ENCODE results near the gene IL18RAP. TPM values are rescaled to one million over a fixed set of nuclear protein-coding genes. Genes with fewer than 3 reads are reported as not detected.

The IL18RAP gene
- total RNA-seq, 6 donors from 2014 or later = 8.0 to 16.3 (median 10.9) TPM

DNA sequence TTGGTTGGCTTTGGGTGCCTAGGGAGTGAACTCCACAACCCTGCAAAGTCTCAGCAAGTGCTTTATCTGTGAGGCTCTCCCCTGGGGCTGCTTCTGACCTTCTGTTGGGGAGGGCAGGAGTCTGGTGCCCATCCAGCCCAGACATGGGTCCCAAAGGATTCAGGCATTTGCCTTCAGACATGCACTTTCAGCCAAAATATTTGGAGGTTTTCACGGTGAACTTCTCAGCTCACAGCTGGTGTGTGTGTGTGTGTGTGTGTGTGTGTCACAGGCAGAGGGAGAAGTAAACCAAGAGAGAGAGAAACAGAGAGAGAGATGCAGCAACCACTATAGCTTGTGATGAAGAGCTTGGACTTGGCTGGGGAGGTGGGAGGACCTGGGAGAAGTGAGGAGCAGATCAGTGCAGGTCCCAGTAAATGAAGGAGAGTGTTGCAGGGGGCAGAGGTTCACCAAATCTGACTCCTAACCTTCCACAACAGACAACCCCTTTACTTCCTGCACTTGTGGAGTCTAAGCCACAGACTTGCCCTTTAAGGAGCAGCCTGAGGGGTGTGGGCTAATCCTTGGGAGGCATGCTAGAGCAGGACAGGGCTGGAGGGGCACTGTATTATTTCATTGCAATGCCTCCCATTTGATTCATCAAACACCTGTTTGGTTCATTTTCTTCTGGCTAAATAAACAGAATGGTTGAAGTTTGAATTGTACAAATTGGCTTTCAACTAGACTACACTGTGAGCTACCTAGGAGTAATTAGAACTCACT, 64.2 kb downstream of the IL18RAP start:
- WGBS, 2 donors = 50 to 83% methylated on average over 1 of the region's 1 CpG
- no peak for DNase-seq
- Histone ChIP-seq H3K4me1 (peaks cover 0 to 3% (median 0%) of the 10 kb centered on the region in 4 donors), H3K27me3 (no peaks in the 10 kb centered on the region), H3K9me3 (no peaks in the 10 kb centered on the region), H3K36me3 (no peaks in the 10 kb centered on the region), H3K4me3 (no peak overlapping the region), H3K27ac (no peak overlapping the region)
- no peak for TF ChIP-seq POLR2AphosphoS5 (IDR thresholded peaks at IDR 0.05)
- no peak for TF ChIP-seq EP300 (IDR thresholded peaks at IDR 0.05)
- TF ChIP-seq, protein P1, sequence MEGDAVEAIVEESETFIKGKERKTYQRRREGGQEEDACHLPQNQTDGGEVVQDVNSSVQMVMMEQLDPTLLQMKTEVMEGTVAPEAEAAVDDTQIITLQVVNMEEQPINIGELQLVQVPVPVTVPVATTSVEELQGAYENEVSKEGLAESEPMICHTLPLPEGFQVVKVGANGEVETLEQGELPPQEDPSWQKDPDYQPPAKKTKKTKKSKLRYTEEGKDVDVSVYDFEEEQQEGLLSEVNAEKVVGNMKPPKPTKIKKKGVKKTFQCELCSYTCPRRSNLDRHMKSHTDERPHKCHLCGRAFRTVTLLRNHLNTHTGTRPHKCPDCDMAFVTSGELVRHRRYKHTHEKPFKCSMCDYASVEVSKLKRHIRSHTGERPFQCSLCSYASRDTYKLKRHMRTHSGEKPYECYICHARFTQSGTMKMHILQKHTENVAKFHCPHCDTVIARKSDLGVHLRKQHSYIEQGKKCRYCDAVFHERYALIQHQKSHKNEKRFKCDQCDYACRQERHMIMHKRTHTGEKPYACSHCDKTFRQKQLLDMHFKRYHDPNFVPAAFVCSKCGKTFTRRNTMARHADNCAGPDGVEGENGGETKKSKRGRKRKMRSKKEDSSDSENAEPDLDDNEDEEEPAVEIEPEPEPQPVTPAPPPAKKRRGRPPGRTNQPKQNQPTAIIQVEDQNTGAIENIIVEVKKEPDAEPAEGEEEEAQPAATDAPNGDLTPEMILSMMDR (IDR thresholded peaks at IDR 0.05) = no peak
- TF ChIP-seq POLR2A (IDR thresholded peaks at IDR 0.05) = no peak
- no peak for ATAC-seq (ENCODE audit: low FRiP score in 2 of 2)

GRCh38 chr2:102487761-102488462, 65.0 kb downstream of the IL18RAP start:
- Histone ChIP-seq H3K36me3 (no peaks in the 10 kb centered on the region), H3K4me3 (no peak overlapping the region), H3K9me3 (no peaks in the 10 kb centered on the region), H3K27ac (no peak overlapping the region), H3K4me1 (peaks cover 0 to 3% (median 0%) of the 10 kb centered on the region in 4 donors), H3K27me3 (no peaks in the 10 kb centered on the region)
- TF ChIP-seq POLR2AphosphoS5 (IDR thresholded peaks at IDR 0.05) = peak in 1 of 2 donors; percentile 24
- TF ChIP-seq EP300 (IDR thresholded peaks at IDR 0.05) = no peak
- no peak for TF ChIP-seq POLR2A (IDR thresholded peaks at IDR 0.05)
- ATAC-seq (ENCODE audit: low FRiP score in 2 of 2) (peak in 1 of 2 donors; percentile 60), DNase-seq (peak in 1 of 2 donors; percentile 43)
- 26 to 37% methylated on average over 8 of the region's 8 CpGs for WGBS, 2 donors

- H3K36me3 ChIP-seq = no peaks in the 10 kb centered on the region
- no peak overlapping the region for H3K4me3 ChIP-seq
- no peaks in the 10 kb centered on the region for H3K9me3 ChIP-seq
- ATAC-seq (ENCODE audit: low FRiP score in 2 of 2) (no peak), DNase-seq (no peak)
- 77 to 100% methylated on average over 1 of the region's 1 CpG for WGBS, 2 donors
- H3K4me1 ChIP-seq = peaks cover 0 to 3% (median 0%) of the 10 kb centered on the region in 4 donors
- TF ChIP-seq, protein P1 (IDR thresholded peaks at IDR 0.05) = no peak
- no peak for TF ChIP-seq EP300 (IDR thresholded peaks at IDR 0.05)
- no peak for TF ChIP-seq POLR2AphosphoS5 (IDR thresholded peaks at IDR 0.05)
- no peak for TF ChIP-seq POLR2A (IDR thresholded peaks at IDR 0.05)
- peak overlapping the region in 1 of 4 donors; percentile 17 for H3K27ac ChIP-seq
- no peaks in the 10 kb centered on the region for H3K27me3 ChIP-seq
These were observed 66.7 kb downstream of the IL18RAP start for GRCh38 chr2:102489646-102490045.

- TF ChIP-seq, protein P1 (IDR thresholded peaks at IDR 0.05) = no peak
- TF ChIP-seq POLR2A (IDR thresholded peaks at IDR 0.05) = no peak
- no peak for TF ChIP-seq POLR2AphosphoS5 (IDR thresholded peaks at IDR 0.05)
- TF ChIP-seq EP300 (IDR thresholded peaks at IDR 0.05) = no peak
- H3K4me3 ChIP-seq = no peak overlapping the region
- H3K27ac ChIP-seq = no peak overlapping the region
- H3K36me3 ChIP-seq = no peaks in the 10 kb centered on the region
- ATAC-seq (ENCODE audit: low FRiP score in 2 of 2) = no peak
- DNase-seq = peak in 1 of 2 donors; percentile 2
- H3K9me3 ChIP-seq = no peaks in the 10 kb centered on the region
- peaks cover 0 to 3% (median 0%) of the 10 kb centered on the region in 4 donors for H3K4me1 ChIP-seq
- H3K27me3 ChIP-seq = no peaks in the 10 kb centered on the region
These were observed 69.0 kb downstream of the IL18RAP start for GRCh38 chr2:102492006-102492405.

- H3K4me3 ChIP-seq = no peak overlapping the region
- no peak overlapping the region for H3K27ac ChIP-seq
- H3K4me1 ChIP-seq = no peaks in the 10 kb centered on the region
- ATAC-seq (ENCODE audit: low FRiP score in 2 of 2) (no peak), DNase-seq (no peak)
- no peaks in the 10 kb centered on the region for H3K9me3 ChIP-seq
- H3K27me3 ChIP-seq = no peaks in the 10 kb centered on the region
- TF ChIP-seq POLR2A (IDR thresholded peaks at IDR 0.05) = no peak
- TF ChIP-seq, protein P1 (IDR thresholded peaks at IDR 0.05) = no peak
- TF ChIP-seq POLR2AphosphoS5 (IDR thresholded peaks at IDR 0.05) = no peak
- no peak for TF ChIP-seq EP300 (IDR thresholded peaks at IDR 0.05)
- WGBS, 2 donors = 81 to 91% methylated on average over 1 of the region's 1 CpG
- H3K36me3 ChIP-seq = no peaks in the 10 kb centered on the region
These were observed 71.6 kb downstream of the IL18RAP start for GRCh38 chr2:102494570-102494969.

Data from upper lobe of left lung (tissue), 6 donors.